Putamen (tissue), 1 donor: Measurements from ENCODE around the gene RPP25L.

ENCODE experiments used
- DNase-seq: peaks from one replicate; pipeline ENCODE4 v3.0.0-alpha.2; 2016; ENCODE audit warnings: low spot score

RPP25L gene

DNA sequence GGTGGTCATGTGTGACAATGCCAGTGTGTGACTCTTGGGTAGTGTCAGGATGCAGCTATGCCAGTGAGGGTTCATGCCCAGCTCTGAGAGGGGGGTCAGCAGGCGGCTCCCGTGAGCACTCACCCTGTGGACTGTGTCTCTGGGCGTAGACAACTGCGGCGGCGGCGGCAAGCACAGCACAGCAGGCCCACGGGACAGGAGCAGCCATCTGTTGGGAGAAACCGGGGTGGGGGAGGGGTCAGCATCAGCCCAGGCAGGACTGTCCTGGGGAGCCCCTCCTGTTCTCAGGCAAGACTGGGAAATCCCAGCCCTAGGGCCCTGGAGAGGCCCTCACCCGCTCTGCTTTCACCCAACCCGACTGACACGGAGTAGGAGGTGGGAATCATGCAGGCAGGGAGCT lies 43.1 kb downstream of the RPP25L start:
- no peak for DNase-seq

DNA sequence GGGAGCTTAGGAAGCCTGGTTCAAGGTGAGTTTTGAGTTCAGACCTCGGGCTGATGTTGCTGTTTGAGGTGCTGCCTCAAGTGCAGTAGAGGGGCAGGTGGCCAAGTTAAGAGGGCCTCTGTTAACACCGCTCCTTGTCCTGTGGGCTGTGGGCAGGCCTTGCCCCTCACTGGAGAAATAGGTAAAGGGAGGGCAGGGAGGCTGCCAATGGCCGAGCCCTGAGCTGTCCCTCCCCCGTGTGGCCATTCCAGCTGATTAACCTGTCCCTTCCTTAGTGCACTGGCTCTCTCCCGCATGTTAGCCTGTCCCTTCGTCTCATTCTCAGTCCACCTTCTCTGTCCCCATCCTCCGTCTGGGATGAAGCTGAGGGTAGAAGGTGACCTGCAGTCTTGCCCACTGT lies 43.8 kb downstream of the RPP25L start:
- no peak for DNase-seq

- DNase-seq = no peak
Measured at GRCh38 chr9:34566972-34567371, 44.9 kb downstream of the RPP25L start.

GRCh38 chr9:34566322-34566721 lies 45.6 kb downstream of the RPP25L start:
- DNase-seq = no peak

GRCh38 chr9:34565856-34566255 lies 46.0 kb downstream of the RPP25L start:
- no peak for DNase-seq

GRCh38 chr9:34564617-34565016 lies 47.3 kb downstream of the RPP25L start:
- DNase-seq = no peak

GRCh38 chr9:34563262-34563661 lies 48.6 kb downstream of the RPP25L start:
- no peak for DNase-seq

GRCh38 chr9:34562135-34562745 lies 49.7 kb downstream of the RPP25L start:
- DNase-seq = no peak

DNA sequence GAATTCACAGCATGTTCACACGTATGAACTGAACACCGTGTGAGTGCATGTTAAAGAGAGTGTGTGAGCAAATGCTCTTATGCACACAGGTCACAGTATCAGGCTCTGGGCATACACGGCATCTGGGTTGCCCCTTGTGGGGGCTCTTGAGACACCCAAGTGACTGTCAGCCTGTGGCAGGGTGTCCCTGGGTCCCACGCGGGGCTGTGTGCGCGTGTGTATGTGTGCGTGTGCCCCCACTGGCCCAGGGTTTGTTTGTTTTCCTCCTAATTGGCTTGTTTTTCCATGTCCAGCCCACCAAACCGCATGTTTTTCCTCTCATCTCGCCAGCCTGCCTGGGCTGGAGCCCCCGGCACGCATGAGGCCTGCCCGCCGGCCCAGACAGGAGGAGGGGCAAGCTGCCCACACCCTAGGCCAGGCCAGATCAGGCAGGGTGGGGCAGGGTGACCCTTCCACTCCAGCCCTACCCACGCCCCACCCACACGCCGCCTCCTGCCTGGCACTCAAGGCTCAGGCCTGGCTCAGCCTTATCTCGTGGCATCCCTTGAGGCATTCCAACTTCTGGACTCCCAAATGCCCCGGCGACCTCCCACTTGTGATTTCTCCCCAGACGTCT lies 51.2 kb downstream of the RPP25L start:
- no peak for DNase-seq
